NK-92 treated with Interleukin-12 subunit alpha and Interleukin-12 subunit beta, amount 100 ng/mL, for 24 hours (cell line): ENCODE data around the gene NLGN2.
"Not testable (repeated sequence)": the region's sequence is repeated elsewhere in the genome, so short reads cannot be mapped to it uniquely, and the experiment has no call there.

Experiments used
- DNase-seq: peaks from one replicate; lab custom pipeline; 2025; lab: John Stamatoyannopoulos, UW

The NLGN2 gene

GRCh38 chr17:7407485-7408251 lies at the start of gene NLGN2:
Gene NLGN2, plus strand, starts transcription at chr17:7407845. Its CDS starts 411 bp downstream, at chr17:7408256.
- DNase-seq: no peak

DNA sequence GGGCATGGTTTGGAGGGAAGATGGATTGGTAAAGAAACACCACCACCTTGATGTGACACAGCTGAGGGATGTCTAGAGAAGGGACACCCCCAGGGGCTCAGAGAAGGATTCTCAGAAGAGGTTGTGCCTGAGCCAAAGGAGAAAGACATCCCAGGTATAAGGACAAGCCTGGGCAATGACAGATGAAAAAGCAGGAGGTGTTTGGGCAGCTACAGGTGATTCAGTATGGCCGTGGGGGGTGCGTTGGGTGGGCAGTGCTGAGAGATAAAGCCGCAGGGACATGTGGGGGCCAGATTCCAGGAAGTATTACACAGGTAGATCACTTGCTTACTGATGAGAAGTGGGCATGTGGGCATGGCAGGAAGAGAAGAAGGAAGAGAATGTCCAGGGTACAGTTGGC lies 45.7 kb upstream of the NLGN2 start:
- no peak for DNase-seq

- DNase-seq: no peak
These were observed 44.3 kb upstream of the NLGN2 start for GRCh38 chr17:7363311-7363710.

- DNase-seq: not testable (repeated sequence)
These were observed 41.7 kb upstream of the NLGN2 start for GRCh38 chr17:7365963-7366362.

GRCh38 chr17:7367083-7367482 lies 40.6 kb upstream of the NLGN2 start:
- DNase-seq: no peak

DNA sequence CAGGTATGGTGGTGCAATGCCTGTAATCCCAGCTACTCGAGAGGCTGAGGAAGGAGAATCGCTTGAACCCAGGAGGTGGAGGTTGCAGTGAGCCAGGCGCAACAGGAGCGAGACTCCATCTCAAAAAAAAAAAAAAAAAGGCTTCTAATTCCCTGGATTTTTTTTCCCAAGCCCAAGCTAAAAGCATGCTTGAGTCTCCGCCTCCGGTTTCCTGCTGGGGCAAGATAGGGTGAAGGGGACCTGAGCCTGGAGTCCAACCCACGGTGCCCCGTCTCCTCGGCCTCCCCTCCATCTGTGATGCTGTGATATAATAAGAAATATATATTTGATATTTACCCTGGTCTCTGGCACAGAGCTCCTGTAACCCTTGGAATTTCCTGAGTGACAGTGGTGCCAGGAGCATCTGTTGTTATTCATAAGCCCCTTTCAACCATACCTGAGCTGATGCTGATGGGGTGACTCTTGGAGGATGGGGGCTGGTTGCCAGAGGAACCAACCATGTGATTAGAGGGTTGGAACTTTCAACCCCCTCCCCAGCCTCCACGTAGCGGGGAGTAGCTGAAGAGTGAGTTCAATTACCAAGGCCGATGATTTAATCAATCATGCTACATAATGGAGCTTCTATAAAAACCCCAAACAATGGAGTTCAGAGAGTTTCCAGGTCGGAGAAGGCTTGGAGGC lies 39.6 kb upstream of the NLGN2 start:
- DNase-seq: no peak

- DNase-seq: not testable (repeated sequence)
These were observed 39.0 kb upstream of the NLGN2 start for GRCh38 chr17:7368599-7368994.

DNA sequence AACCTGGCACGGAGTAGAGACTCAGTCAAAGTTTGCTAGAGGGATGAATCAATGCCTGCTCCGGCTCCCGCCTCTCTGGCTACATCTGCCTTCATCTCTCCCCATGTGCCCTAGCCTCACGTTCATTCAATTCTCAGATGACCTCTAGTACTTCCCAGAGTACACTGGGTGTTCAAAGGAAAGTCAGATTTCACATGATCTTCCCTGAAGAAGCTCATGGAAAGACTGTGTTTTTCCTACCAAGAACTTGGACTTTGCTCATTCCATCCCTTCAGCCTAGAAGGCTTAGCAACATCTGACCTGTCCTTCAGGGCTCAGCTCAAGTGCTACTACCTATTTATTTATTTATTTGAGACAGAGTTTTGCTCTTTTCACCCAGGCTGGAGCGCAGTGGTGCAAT lies 37.8 kb upstream of the NLGN2 start:
- DNase-seq: no peak

DNA sequence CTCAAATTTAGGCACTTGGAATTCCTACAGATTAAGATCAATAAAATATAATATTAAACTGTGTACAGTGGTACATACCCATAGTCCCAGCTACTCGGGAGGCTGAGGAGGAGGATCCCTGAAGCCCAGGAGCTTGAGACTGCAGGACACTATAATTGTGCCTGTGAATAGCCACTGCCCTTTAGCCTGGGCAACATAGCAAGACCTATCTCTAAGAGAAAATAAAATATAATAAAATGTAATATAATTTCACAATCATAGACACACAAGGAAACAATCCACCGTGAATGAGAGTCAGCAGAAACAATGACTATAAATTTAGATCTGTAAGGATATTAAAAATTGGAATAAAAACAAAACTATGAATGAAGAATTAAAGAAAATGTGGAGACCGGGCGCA lies 36.8 kb upstream of the NLGN2 start:
- no peak for DNase-seq

DNA sequence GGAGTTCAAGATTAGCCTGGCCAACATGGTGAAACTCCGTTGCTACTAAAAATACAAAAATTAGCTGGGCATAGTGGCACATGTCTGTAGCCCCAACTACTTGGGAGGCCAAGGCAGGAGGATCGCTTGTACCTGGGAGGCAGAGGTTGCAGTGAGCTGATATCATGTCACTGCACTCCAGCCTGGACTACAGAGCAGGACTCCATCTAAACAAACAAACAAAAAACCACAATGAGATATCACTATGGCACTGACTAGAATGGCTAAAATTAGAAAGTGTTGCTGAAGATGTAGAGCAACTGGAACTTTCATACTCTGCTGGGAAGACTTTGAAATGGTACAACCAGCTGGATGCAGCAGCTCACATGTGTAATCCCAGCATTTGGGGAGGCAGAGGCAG lies 33.3 kb upstream of the NLGN2 start:
- no peak for DNase-seq

DNA sequence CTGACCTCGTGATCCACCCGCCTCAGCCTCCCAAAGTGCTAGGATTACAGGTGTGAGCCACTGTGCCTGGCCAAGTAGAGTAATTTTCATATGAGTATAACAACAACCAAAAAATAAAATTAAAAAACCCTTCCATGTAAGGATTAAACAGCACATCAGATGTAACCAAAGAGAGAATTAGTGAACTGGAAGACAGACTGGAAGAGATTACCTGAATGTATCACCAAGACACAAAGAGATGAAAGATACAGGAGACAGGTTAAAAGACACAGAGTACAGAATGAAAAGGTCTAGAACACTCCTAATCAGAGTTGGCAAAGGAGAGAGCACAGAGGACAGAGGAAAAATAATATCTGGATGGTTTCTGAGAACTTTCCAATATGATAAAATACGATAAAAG lies 28.5 kb upstream of the NLGN2 start:
- DNase-seq: no peak

- no peak for DNase-seq
These were observed 27.3 kb upstream of the NLGN2 start for GRCh38 chr17:7380321-7380720.

- no peak for DNase-seq
These were observed 26.6 kb upstream of the NLGN2 start, which contains the start of gene TNK1 for GRCh38 chr17:7380855-7381683. Gene TNK1, plus strand, starts transcription at chr17:7381089. Its CDS starts 1,838 bp downstream, at chr17:7382927.

GRCh38 chr17:7382901-7383300 lies 24.7 kb upstream of the NLGN2 start:
- DNase-seq: no peak

DNA sequence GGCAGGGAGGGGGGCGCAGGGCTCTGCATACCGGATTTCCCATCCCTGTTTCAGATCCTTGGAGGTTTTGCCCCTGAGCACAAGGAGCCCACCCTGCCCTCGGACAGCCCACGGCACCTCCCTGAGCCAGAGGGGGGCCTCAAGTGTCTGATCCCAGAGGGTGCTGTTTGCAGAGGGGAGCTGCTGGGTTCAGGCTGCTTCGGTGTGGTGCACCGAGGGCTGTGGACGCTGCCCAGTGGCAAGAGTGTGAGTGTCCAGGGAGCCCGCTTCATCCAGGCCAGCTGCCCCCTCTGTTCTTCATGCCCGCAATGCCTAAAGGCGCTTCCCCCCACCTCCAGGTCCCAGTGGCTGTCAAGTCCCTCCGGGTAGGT lies 24.3 kb upstream of the NLGN2 start:
- no peak for DNase-seq

DNA sequence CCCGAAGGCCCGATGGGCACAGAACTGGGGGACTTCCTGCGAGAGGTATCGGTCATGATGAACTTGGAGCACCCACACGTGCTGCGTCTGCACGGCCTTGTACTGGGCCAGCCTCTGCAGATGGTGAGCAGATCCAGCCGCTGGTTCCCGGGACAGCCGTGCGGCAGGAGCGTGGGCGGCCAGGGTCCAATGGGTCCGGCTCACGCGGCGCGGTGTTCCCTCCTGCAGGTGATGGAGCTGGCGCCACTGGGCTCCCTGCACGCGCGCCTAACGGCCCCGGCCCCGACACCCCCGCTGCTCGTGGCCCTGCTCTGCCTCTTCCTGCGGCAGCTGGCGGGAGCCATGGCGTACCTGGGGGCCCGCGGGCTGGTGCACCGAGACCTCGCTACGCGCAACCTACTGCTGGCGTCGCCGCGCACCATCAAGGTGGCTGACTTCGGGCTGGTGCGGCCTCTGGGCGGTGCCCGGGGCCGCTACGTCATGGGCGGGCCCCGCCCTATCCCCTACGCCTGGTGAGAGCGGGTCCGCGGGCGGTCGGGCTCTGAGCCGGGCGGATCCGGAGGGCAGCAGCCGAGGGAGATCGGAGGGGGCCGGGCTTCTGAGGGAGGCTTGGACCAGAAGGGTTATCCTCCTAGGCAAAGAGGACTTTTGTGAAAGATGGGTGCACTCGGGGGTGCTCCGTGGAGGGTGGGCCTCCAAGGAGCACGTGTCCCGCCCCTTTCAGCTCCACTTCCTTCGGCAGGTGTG lies 23.7 kb upstream of the NLGN2 start:
- DNase-seq: no peak

GRCh38 chr17:7384489-7385081 lies 23.1 kb upstream of the NLGN2 start:
- DNase-seq: no peak

GRCh38 chr17:7388856-7389255 lies 18.8 kb upstream of the NLGN2 start:
- DNase-seq: no peak

DNA sequence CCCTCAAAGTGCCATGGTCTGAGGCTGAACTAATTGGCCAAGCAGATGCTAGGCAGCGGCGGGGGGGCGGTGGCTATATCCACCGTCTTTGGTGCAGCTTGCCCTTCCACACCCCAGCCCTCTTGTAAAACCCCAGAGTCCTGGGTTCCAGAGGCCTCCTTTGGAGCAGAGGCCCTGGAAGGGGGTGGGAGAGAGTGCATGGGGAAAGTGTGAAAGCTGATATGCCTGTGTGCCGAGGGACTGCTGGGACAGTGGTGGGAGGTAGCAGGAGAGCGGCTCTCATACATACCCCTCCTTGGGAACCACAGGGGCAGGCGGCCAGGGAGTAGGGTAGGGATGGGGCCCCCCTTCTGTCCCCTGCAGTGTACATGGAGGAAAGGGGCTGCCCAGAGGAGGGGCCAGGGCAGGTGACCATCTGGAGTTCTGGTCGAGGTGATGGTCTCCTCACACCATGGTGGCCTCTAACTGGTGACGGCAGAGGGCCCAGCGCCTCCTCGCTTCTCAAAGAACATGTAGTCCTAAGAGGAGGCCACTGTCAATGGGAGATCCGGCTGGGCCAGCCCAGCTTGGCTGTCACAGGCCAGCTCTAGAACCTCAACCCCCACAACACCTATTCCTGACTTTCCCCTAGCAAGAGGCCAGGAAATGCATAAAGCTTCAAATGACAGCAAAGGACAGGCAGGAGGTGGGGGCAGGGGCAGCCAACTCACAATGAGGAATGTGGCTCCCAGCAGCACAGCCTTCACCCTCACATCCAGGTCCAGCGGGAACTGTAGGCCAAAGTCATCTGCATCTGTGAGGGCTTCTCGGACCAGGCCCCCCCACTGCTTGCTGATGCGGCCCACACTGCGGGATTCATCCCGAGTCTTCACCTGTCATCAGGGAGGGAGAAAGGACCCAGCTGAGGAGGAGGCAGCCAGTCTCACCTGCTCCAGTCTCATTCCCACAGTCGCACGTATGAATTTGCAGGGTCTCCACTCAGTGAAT lies 17.4 kb upstream of the NLGN2 start:
- no peak for DNase-seq

- DNase-seq: no peak
These were observed 16.3 kb upstream of the NLGN2 start for GRCh38 chr17:7391307-7391706.
